T-helper 2 cell (primary cell): ENCODE results near the gene WIZ.

ENCODE experiments used
- DNase-seq, 5 experiments: peaks; one replicate each; pipeline versions ENCODE4 v3.0.0 to v3.0.0-alpha.2; 2012 to 2022

WIZ gene

DNA sequence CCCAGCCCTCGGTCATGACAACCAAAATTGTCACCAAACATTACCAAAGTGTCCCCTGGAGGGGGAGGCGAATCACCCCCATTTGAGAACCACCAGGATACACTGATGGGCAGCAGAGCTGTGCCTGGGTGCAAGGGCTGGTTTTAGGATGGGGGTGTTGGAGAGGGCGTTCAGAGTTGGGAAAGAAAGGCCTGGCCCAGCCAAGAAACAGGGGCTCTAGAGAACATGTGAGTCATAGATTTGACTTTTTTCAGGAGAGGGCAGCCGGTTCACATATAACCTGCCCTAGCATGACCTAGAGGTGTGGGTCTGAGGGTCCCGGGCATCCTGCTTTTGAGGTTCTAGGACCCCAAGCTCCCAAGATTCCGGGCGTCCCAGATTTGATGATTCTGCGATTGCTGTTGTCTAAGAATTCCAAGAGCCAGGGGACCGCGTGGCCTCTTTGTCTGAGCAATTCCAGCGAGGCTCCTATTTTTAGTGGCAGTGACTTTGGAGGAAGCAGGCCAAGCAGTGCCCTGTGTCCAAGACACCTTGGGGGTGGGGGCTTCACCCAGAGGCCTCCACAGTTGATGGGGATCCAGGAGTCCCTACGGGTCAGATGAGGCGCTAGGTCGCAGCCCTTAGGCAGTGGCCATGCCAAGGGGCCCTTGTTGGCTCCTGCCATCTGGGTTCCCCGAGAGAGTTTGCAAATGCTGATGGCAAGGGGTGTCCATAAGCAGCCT lies 5.1 kb downstream of the WIZ start:
- DNase-seq = no peak

GRCh38 chr19:15443838-15444237 lies 5.9 kb downstream of the WIZ start:
- no peak for DNase-seq

DNA sequence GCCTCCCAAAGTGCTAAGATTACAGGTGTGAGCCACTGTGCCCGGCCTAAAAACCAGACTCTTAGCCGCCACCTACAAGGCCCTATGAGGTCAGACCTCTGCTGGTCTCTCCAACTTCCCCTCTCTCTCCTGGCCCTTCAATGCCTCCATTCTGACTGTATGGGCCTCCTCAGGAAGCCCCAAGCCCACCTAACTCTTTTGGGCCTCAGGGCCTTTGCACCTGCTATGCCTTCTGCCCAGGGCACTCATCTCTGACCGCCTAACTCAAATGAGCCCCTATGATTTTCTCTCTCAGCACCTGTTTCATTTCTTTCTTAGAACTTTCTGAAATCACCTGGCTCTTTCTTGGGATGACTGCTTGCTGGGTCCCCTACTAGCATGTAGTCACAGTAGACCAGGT lies 6.4 kb downstream of the WIZ start:
- DNase-seq = no peak

DNA sequence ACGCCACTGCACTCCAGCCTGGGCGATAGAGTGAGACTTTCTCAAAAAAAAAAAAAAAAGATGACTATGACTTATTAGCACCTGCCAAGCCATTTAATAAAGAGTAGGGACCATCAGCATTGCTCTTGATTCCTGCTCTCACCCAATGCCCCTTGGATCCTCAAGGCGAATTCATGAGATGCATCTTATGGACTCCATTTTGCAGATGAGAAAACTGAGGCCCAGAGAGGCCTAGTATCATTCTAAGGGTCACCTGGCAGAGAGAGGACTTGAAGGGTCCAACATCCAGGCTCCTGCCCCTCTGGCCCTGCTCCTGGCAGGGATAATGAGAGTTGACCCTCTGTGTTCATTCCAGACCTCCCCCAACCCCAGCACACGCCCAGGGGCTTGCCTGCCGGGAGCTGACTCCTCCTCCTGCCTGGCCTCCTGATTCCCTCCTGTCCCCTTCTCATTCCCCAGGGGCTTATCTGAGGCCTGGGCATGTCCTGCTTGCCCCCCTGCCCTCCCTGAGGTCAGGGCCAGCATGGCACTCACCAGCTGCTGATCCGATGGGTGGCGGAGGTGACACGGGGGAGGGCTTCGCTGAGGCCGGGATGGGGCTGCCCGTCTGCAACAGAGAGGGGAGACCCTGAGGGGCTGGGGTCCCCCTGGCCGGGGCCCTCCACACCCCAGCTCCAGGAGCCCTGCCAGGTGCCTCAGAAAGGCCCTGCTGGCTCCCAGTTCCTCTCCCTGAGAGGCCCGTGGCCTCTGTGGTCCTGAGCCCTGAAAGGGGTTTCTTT lies 7.4 kb downstream of the WIZ start:
- no peak for DNase-seq

DNA sequence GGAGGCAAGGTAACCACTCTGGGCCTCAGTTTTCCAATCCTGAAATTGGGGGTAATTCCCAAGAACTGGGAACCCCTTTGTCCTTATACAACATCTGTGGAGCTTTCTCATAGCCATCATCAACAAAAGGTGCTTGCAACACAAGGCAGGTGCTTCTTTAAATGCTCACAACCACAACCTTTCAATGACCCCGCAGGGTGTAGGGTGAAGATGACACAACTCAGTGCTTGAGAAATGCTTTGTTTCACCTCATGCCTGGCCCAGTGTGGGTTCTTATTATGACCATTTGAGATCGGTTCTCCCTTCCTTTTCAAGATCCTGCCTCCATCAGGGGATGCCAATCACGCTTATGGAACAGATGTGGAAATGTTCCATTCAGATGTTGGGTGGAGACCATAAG lies 8.4 kb downstream of the WIZ start:
- no peak for DNase-seq

DNA sequence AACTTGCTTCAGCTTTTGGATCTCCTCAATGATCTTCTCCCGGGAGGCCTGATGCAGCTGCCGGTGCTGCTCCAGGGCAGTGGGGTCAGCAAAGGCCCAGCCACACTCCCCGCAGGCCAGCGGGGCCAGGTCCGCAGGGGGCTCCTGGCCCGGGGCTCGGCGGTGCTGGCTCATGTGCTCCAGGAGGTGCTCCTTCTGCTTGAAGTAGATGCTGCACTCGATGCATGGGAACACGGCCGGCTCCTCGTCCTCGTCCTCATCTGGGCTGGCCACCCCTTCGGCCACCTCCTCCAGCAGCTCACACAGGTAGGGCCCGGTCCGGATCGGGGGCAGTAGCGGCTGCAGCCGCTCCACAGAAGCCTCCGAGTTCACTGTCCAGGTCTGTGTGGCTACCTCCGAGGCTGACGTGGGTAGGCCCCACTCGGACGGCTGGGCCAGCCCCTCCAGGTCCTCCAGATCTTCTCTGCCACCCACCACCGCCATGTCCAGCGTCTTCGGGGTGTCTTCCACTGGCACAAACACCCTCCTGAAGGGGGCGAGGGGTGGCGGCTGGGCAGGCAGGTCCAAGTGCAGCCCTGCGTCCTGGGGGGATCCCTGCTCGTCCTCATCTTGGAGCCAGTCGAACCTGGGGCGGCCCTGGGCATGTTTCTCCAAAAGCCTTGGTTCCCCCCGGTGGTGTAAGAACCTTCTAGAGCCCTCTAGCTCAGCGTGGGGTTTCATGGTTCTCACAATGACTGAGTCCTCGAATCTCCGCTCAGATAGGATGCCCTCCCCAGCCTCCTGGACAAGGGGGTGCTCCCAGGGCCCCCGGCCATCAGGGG lies 9.7 kb downstream of the WIZ start:
- DNase-seq = no peak

- no peak for DNase-seq
Measured at GRCh38 chr19:15439078-15439799, 10.5 kb downstream of the WIZ start.

- no peak for DNase-seq
Measured at GRCh38 chr19:15438577-15438976, 11.2 kb downstream of the WIZ start.

DNA sequence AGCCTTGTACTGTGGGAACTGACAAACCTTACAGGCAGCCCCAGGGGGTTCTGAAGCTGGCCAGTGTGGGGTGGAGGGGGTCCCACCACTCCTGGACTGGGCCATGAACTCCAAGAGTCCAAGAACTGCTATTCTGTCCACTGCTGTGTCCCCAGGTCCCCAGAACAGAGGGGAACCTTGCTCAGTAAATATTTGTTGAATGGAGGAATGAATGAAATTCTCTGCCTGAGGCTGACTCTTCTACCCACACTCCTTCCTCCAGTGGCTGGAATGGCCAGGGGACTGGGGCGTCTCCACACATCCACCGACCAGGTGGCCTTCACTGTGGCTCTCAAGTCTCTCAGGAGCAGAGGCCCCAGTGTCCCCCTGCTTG lies 11.6 kb downstream of the WIZ start:
- no peak for DNase-seq

- DNase-seq = no peak
Measured at GRCh38 chr19:15437355-15438123, 12.2 kb downstream of the WIZ start.

- DNase-seq = no peak
Measured at GRCh38 chr19:15436826-15437110, 13.0 kb downstream of the WIZ start.

DNA sequence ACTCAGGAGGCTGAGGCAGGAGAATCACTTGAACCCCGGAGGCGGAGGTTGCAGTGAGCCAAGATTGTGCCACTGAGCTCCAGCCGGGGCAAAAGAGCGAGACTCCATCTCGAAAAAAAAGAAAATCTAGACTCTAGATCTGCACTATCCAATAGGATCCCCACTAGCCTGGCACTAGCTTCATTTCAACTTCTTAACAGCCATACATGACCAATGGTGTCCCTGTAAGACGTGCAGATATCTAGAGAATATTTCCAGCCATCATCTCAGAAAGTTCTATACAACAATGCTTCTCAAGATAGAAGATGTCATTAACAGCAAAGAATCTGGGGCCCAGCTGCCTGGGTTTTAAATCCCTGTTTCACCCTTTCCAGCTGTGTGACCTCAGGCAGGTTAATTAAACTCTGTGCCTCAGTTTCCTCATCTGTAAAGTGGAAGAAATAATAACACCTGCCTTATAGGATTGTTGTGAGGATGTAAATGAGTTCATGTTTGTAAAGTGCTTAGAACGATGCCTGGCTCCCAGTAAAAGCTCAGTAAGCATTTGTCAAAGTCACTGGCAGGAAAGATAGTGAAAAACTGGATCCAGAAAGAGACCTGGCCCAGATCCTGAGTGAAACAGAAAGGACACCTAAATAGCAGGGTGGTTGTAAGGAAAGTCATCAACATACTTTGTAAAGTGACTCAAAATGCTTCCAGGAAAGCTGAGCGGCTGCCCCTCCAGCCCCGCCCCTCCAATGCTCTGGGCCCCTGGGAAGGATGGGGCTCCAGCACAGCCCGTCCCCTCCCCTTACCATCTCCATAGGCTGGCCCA lies 13.5 kb downstream of the WIZ start:
- DNase-seq = no peak

- no peak for DNase-seq
Measured at GRCh38 chr19:15433519-15434069, 16.2 kb downstream of the WIZ start.

DNA sequence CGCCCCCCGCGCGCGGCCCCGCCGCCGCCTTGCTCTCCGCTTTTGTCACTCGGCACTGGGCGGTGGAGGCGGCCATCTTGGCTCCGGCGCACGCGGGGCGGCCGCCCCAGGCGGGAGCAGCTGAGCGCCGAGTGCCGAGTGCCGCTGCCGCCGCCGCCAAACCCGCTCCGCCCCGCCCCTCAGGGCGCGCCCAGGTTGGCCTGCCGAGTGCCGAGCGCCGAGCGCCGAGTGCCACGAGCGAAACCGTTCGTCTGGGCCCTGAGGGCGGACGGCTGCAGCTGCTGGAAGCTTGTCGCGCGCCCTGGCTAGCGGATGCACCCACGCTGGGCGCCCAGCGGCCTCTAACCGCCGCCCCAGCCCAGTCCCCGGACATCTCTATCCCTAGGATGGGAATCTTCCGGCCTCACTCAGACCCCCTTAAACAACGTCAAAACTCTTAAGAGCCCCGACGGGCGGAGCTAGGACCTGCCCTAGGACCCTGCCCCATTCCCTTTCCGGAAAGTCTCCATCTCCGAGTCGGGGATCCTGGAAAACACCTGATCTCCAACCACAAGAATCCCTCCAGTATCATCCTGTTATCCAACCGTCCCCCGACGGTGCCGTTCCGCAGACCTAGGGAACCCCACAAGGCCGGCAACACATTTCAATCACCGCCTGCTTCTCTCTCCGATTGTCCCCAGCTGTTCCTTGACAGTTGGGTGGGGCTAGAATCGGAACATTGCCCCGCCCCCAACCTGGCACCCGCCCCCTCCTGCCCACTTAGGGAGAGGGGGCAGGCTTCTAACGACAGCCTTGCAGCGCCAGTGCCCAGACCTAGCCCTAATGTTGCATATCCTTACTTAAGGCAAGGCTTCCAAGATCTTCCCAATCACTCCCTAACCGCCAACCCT lies 16.9 kb downstream of the WIZ start:
- peak; percentile 83 to 96 (median 88) for DNase-seq

GRCh38 chr19:15432018-15432494 lies 17.7 kb downstream of the WIZ start:
- DNase-seq = no peak

DNA sequence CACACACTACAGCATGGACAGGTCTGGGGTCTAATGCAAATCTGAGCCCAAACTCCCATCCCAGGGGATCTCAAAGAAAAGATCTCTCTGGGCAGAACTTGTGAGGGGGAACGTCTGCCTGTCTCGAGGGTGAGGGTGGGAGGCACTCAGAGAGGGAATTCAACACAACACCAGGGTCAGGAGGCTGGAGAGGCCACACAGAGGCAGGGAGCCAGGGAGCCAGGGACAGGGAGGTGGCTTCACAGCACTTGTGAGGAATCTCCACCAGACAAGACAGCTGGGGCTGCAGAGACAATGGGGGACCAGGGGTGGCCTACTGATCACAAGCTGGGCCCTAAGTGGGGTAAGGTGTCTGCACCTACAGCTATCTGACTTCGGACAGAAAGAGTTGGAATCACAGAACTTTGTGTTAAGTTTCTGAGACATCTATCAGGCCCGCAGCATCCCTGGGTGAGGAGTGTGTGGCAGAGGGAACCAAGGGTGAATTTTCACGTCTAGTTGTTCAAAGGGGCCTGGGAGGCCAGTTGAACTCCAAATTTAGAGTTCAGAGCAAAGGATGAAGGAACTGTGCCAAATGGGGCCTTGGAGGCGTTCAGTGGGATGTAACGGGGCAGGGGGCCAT lies 18.2 kb downstream of the WIZ start:
- no peak for DNase-seq

GRCh38 chr19:15430526-15431120 lies 19.1 kb downstream of the WIZ start:
- no peak for DNase-seq

- DNase-seq = no peak
Measured at GRCh38 chr19:15429825-15430467, 19.8 kb downstream of the WIZ start.
